ENCODE data around the gene ADAMTS2.

DNA sequence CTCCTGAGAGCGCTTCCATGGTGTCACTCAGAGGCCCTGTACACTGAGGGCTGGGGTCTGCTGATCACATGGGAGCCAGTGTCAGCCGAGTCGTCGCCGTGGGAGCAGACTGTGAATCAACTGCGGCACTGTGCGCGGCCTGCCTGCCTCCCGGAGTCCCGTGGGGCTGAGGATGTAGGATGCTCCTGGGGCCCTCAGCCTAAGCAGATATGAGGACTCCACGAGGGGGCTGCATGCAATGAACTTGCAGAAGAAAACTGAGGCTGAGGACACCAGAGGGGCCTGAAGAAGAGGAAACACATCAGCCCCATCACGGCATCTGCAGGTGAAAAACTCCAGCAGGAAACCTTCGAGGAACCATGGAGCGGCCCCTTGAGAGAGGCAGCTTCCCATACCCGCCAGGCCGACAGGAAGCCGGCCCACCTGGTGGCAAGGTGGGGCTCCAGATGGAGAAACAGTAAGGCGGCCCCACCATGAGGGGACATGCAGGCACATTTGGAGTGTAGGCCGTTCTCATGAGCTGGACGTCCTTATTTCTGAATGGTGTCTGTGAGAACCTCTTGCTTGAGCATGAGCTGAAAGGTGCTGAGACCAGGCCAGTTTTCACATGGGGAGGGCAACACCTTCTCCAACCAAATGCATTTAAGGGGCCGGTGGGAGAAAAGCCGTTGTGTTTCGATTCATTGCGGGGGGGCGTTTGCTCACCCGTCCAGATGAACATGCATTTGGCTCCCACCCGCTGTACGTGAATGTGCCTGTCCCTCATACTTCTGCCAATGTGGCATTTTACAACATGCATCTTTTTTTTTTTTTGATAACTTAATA lies 35.2 kb upstream of the ADAMTS2 start:
- TF ChIP-seq, protein P1, sequence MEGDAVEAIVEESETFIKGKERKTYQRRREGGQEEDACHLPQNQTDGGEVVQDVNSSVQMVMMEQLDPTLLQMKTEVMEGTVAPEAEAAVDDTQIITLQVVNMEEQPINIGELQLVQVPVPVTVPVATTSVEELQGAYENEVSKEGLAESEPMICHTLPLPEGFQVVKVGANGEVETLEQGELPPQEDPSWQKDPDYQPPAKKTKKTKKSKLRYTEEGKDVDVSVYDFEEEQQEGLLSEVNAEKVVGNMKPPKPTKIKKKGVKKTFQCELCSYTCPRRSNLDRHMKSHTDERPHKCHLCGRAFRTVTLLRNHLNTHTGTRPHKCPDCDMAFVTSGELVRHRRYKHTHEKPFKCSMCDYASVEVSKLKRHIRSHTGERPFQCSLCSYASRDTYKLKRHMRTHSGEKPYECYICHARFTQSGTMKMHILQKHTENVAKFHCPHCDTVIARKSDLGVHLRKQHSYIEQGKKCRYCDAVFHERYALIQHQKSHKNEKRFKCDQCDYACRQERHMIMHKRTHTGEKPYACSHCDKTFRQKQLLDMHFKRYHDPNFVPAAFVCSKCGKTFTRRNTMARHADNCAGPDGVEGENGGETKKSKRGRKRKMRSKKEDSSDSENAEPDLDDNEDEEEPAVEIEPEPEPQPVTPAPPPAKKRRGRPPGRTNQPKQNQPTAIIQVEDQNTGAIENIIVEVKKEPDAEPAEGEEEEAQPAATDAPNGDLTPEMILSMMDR (IDR thresholded peaks at IDR 0.05 in 8 of 11, conservative IDR thresholded peaks at IDR 0.05 in 3 of 11), result no peak
- TF ChIP-seq POLR2A (IDR thresholded peaks at IDR 0.05), result no peak
